NCI-H460 (cell line): ENCODE data around the gene CASP8AP2. TPM values are rescaled to one million over a fixed set of nuclear protein-coding genes. Genes with fewer than 3 reads are reported as not detected.
A peak's percentile ranks its signal among the peaks of the same experiment; 100 is the strongest.
"Not testable (repeated sequence)": the region's sequence is repeated elsewhere in the genome, so short reads cannot be mapped to it uniquely, and the experiment has no call there.

Source experiments
- DNase-seq: peaks from one replicate; pipeline ENCODE4 v3.0.0-alpha.2; 2016; ENCODE audit warnings: low read depth; ENCODE audit errors: extremely low read depth
- total RNA-seq: library from RNA; depleted of rRNA; stranded (reverse); fragments of >200 nt; shearing (Covaris generic); gene quantifications from 2 replicates; pipeline ENCODE4 v1.2.3, GENCODE V29; 2014

CASP8AP2 gene
- total RNA-seq, 1 experiment from 2014 or later = 8.7 TPM

GRCh38 chr6:89819336-89820130 is 10.1 kb upstream of the CASP8AP2 start, which contains the start of gene MDN1:
TSS of gene MDN1 (minus strand) at chr6:89819794. CDS start at chr6:89819607, 187 bp downstream.
- DNase-seq = peak; percentile 87

DNA sequence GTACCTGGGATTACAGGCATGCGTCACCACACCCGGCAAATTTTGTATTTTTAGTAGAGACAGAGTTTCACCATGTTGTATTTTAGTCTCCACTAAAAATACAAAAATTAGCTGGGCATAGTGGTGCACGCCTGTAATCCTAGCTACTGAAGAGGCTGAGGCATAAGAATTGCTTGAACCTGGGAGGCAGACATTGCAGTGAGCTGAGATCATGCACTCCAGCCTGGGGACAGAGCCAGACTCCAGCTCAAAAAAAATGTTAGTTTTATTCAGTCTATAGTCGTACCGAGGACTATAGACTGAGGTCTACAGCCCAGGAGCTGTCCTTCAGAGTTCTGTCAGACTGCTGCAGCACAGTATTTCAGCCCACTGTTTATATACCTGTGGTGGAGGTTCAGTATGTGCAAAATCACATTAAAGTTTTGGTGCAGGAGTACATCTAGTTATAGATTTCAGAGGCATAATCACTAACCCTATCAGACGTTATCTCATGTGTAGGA is 3.6 kb upstream of the CASP8AP2 start:
- DNase-seq = no peak

GRCh38 chr6:89828475-89828987 is 1.1 kb upstream of the CASP8AP2 start:
- not testable (repeated sequence) for DNase-seq

DNA sequence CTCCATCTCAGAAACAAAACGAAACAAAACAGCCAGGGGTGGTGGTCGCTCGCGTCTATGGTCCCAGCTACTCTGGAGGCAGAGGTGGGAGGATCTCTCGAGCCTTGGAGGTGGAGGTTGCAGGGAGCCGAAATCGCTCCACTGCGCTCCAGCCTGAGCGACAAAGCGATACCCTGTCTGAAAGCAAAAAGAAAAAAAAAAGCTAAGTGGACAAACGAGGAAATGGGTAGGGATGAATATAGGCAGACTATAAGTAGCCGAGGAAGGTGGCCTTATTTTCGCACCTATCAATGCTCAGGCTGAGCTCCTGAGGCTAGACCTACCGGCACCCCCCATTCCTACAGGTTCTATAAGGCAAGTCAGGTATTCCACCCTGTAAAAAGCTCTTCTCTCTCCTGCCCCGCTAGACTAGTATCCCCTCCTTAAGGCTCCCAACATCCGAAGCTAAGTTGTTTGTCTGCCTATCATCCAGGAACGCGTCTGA is 650 bp upstream of the CASP8AP2 start:
- no peak for DNase-seq

DNA sequence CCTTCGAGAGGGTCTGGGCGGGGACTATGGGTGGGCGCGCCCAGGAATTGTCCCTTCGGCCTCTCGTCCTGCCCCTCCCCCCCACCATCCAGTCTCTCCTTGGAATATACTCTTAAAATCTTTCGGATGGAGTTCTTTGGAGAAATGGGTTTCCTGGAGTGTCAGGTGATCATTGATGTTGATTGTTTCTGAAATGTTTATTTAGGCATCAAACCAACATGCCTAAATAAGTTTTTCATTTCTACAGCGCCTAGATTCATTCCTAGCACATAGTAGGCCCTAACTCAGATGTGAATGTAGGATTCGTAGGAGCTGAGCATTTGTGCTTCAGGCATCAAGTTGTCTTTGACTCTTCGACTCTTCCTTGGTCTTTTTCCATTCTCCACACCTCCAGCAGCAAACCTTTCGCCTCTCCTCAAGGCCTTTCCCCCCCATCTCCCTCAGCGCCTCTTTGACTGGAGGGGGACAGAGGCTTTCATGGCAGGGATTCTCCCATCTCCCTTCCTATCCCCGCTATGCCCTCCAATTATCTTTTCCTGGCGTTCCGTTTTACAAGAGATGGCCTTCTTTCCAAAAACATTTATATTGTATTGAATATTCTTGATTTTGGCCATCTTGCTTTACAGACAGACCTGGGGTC is 610 bp downstream of the CASP8AP2 start:
- no peak for DNase-seq

- no peak for DNase-seq
Observed at GRCh38 chr6:89834884-89835792, 5.5 kb downstream of the CASP8AP2 start.

GRCh38 chr6:89836639-89837222 is 7.1 kb downstream of the CASP8AP2 start:
- no peak for DNase-seq

DNA sequence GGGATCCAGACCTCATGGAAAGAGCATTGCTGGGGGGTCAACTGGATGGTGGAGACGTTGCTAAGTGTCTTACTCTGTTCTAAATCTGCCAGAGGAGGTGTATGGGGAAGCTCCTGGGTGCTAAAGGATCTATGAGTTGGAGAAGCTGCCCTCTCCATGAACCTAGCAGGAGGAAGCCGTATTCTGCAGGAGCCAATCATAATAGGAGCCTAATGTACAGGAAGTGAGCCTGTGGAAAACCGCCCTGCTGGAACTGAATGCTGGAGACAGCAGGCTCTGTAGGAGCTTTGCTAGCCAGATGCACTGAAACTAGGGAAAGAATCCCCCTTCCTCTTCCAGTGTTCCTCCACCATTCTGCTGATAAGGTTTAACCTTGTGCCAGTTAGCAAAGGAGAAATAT is 10.9 kb downstream of the CASP8AP2 start:
- no peak for DNase-seq

DNA sequence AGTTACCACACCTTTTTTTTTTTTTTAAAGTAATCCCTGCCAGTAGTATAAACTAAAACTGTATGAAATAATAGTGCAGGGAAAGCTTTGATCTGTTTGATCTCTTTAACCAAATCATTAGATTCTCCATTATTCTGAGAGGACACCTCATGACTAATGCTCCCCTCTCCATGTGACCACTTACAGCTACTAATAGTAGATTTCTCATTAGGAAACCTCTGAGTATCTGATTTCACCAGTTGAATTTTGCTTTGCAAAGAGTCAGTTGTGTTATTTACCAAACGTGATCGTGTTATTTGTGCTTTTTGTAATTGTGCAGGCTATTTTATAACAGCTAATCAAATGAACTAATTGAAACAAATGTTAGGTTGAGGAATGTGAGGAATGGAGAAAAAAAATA is 12.5 kb downstream of the CASP8AP2 start:
- no peak for DNase-seq

DNA sequence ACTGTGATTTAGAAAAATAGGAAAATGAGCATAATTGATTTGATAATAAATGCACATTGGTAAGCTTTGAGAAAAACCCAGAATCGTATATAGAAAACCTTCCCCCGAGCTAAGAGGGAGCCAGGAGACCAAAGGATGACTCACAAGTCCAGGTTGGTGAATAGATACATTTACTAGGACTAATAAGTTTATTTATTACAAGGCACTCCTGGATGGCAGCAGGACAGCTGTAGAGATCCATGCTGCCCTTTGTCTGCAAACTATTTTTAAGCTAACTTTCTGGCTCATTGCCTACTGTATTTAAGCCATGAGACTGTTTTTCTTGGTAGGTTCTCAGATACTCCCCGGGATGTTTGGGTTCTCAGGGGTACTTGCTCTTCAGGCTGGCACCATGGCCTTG is 13.4 kb downstream of the CASP8AP2 start:
- no peak for DNase-seq

- DNase-seq = not testable (repeated sequence)
Observed at GRCh38 chr6:89847513-89847912, 17.8 kb downstream of the CASP8AP2 start.

DNA sequence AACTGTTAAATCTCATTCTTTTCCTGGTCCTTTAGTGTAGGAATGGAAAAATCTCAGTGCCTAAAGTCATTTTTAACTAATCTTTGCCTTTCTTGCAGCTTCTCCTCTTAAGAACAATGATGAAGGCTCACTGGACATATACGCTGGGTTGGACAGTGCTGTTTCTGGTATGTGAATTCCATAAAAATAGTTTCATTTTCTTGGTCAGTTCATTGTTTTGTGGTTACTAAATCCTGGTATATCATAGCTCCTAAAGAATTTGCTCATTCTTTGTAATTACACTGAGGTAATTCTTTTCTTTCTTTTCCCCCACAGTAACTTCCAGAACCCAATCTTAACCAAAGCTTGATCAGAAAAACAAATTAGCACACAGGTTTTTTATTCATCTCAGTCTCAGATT is 23.4 kb downstream of the CASP8AP2 start:
- no peak for DNase-seq

DNA sequence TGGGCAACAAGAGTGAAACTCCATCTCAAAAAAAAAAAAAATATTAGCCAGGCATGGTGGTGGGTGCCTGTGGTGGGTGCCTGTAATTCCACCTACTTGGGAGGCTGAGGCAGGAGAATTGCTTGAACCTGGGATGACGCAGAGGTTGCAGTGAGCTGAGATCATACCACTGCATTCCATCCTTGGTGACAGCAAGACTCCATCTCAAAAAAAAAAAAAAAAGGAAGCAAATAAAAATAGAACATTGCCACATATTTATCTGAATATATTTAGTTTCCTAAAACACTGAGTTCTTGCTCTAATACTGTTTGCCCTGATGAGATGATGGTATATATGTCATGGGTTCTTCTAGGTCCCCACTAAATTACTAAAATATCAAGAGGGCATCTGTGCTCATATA is 28.4 kb downstream of the CASP8AP2 start:
- no peak for DNase-seq

- no peak for DNase-seq
Observed at GRCh38 chr6:89859744-89860143, 30.1 kb downstream of the CASP8AP2 start.

DNA sequence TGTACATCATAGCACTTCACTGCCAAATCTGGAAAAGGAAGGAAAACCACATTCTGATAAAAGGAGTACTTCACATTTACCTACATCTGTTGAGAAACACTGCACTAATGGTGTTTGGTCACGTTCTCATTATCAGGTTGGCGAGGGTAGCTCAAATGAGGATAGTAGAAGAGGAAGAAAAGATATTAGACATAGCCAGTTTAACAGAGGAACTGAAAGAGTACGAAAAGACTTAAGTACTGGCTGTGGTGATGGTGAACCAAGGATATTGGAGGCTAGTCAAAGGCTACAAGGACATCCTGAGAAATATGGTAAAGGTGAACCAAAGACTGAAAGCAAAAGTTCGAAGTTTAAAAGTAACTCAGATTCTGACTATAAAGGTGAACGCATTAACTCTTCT is 32.6 kb downstream of the CASP8AP2 start:
- DNase-seq = no peak

GRCh38 chr6:89862698-89863097 is 33.0 kb downstream of the CASP8AP2 start:
- DNase-seq = no peak

- DNase-seq = no peak
Observed at GRCh38 chr6:89866024-89866678, 36.5 kb downstream of the CASP8AP2 start.

- DNase-seq = no peak
Observed at GRCh38 chr6:89873721-89874120, 44.0 kb downstream of the CASP8AP2 start.

- no peak for DNase-seq
Observed at GRCh38 chr6:89874438-89874837, 44.8 kb downstream of the CASP8AP2 start.
